IPS DF 6.9 (cell line): Measurements from ENCODE around the gene COL4A3.

Experiments used
- DNase-seq: peaks from one replicate; pipeline ENCODE4 v3.0.0-alpha.2; 2013; ENCODE audit warnings: low read depth, low spot score
- H3K27ac ChIP-seq: one replicate; pipeline ENCODE4 v1.5.1; 2013; ENCODE audit warnings: low read length, control low read depth
- H3K27me3 ChIP-seq: 2 replicates; pipeline ENCODE4 v1.6.1; 2013; ENCODE audit warnings: mild to moderate bottlenecking, low read length; ENCODE audit not compliant: control insufficient read depth, insufficient read depth
- H3K36me3 ChIP-seq: 2 replicates; pipeline ENCODE4 v1.6.1; 2013; ENCODE audit warnings: low read length; ENCODE audit not compliant: control insufficient read depth, insufficient read depth
- H3K4me1 ChIP-seq: 2 replicates; pipeline ENCODE4 v1.6.1; 2013; ENCODE audit warnings: low read length; ENCODE audit not compliant: control insufficient read depth, insufficient read depth
- H3K4me3 ChIP-seq: 2 replicates; pipeline ENCODE4 v1.5.1; 2013; ENCODE audit warnings: mild to moderate bottlenecking, low read length
- H3K9me3 ChIP-seq: 2 replicates; pipeline ENCODE4 v1.6.1; 2013; ENCODE audit warnings: low read length, inconsistent platforms; ENCODE audit not compliant: control insufficient read depth, insufficient read depth
- WGBS: extraction: QIAGEN DNeasy Blood & Tissue Kit; methylation state at CpG from one replicate; pipeline ENCODE4 v1.1.7; 2013; ENCODE audit warnings: mixed read lengths, missing lambda C conversion rate; ENCODE audit not compliant: insufficient read length, insufficient coverage; 5-methylcytosine and 5-hydroxymethylcytosine counted together

Gene COL4A3

DNA sequence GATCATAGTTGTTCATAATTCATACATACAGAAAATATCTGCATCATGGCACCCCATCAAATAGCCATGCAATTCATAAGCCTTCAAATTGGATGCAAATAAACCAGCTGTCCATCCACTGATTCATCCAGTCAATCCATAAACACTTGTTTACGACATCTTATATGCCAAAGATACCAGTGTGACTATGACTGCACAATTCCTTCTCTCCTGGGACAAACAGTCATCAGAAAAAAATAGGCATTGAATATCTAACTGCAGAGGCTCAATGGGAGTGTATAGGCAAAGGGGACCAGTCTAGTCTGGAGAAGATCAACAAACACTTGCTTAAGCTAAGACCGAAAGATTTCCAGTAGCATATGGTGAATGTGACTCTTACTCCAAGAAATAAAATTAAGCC, 70.0 kb downstream of the COL4A3 start:
- Histone ChIP-seq H3K27me3 (no peaks in the 10 kb centered on the region), H3K36me3 (no peaks in the 10 kb centered on the region), H3K27ac (no peak overlapping the region), H3K9me3 (no peaks in the 10 kb centered on the region), H3K4me1 (no peaks in the 10 kb centered on the region), H3K4me3 (no peak overlapping the region)
- no peak for DNase-seq
- no CpG with 5 or more reads among the region's 2 CpGs for WGBS

DNA sequence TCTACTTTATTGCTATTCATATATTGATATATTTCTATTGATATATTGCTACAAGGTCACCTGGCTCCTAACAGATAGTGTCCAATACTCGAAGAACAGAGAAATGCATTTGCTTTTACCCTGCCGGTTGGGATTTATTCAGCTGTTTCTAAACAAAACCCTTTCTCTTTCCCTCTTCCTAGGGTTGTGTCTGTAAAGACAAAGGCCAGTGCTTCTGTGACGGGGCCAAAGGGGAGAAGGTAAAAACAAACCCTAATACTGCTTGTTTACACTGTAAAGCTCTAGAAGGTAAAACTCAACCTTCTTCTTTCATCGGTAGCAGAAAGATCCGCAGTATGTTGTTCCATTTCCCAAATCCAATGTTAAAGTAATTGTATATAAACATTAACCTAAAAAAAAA, 73.4 kb downstream of the COL4A3 start:
- no CpG with 5 or more reads among the region's 5 CpGs for WGBS
- Histone ChIP-seq H3K27ac (no peak overlapping the region), H3K9me3 (no peaks in the 10 kb centered on the region), H3K4me3 (no peak overlapping the region), H3K4me1 (no peaks in the 10 kb centered on the region), H3K36me3 (no peaks in the 10 kb centered on the region), H3K27me3 (no peaks in the 10 kb centered on the region)
- no peak for DNase-seq

DNA sequence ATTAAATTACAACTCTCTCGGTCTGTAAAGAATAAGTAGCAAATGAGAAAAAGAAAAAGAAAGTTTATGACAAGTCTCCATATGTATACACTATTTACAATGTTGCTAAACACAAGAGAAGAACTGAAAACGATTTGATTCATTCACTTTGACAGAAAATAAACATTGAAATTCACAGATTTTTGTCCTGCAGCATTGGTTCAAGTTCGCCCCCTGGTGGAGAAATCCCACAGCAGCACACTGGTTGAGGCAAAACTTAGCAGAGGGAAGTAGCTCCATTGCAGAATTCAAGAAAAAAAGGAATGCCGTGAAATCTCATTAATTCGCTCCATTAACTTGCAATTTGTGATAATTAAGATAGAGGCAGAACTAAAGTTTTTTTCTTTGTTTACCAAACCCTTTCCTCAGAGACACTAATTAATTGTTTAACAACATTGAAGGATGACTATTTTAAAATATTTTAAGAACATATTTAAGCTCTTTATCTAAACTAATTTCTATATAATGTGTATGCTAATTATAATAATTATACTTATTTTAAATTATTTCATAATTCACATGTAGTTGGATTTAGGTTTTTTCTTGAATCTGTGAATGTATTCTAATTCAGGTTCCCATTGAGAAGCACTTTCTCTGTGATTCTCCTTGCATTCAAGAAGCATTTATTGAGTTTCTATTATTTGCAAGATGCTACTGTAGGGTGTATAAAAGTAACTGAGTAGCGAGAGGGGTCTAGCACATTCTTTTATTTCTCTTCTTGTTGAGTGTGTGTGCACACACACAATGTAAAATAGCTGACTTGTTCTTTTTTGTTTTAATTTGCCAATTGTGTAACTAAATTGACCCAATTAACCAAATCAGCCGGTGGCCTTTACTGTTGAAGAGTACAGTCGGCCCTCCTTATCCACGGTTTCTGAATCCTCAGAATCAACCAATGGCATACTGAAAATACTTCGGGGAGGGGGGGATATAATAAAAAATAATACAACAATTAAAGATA, 74.1 kb downstream of the COL4A3 start:
- Histone ChIP-seq H3K4me3 (no peak overlapping the region), H3K4me1 (no peaks in the 10 kb centered on the region), H3K27ac (no peak overlapping the region), H3K36me3 (no peaks in the 10 kb centered on the region), H3K27me3 (no peaks in the 10 kb centered on the region), H3K9me3 (no peaks in the 10 kb centered on the region)
- peak; percentile 45 for DNase-seq
- no CpG with 5 or more reads among the region's 10 CpGs for WGBS

- DNase-seq = no peak
- Histone ChIP-seq H3K27me3 (no peaks in the 10 kb centered on the region), H3K27ac (no peak overlapping the region), H3K9me3 (no peaks in the 10 kb centered on the region), H3K36me3 (no peaks in the 10 kb centered on the region), H3K4me1 (no peaks in the 10 kb centered on the region), H3K4me3 (no peak overlapping the region)
- no CpG with 5 or more reads among the region's 2 CpGs for whole genome bisulfite sequencing
Observed at GRCh38 chr2:227241005-227241404, 76.6 kb downstream of the COL4A3 start.

DNA sequence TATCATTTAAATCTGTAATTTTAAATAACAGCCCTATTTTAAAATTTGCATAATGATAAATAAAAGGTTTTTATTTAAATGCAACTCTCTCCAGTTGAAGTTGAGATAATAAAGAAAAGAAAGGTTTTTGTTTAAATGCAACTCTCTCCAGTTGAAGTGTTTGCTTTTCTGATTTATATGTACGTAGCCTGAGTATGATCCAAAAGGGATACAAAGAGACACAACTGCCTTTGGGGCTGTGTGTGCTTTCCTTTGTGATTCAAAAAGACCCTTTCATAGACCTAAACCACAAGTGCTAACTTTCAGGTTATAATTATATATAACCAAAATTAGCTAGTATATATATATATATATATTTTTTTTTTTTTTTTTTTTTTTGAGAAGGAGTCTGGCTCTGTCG, 84.5 kb downstream of the COL4A3 start:
- no peak for DNase-seq
- H3K4me3 ChIP-seq = no peak overlapping the region
- no peaks in the 10 kb centered on the region for H3K36me3 ChIP-seq
- no peaks in the 10 kb centered on the region for H3K27me3 ChIP-seq
- no peak overlapping the region for H3K27ac ChIP-seq
- no peaks in the 10 kb centered on the region for H3K9me3 ChIP-seq
- no CpG with 5 or more reads among the region's 2 CpGs for WGBS
- H3K4me1 ChIP-seq = no peaks in the 10 kb centered on the region

DNA sequence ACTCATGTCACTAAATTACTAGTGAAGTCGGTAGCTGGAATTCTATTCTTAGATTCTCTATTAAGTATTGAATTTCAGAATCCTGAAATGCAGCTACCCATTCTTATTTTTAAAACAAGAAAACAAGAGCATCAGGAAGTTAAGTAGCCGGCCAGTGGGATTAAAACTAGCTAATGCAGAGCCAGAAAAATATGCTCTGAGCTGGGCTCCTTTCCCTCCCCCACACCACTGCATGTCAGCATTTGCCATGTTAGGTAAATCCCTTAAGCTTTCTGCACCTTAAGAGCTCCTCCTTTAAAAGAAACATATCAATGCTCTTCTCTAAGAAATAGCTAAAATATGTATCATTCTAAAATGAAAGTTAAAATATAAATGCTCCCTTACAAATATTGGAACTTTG, 88.4 kb downstream of the COL4A3 start:
- DNase-seq = no peak
- Histone ChIP-seq H3K27me3 (no peaks in the 10 kb centered on the region), H3K4me1 (no peaks in the 10 kb centered on the region), H3K9me3 (no peaks in the 10 kb centered on the region), H3K4me3 (no peak overlapping the region), H3K27ac (no peak overlapping the region), H3K36me3 (no peaks in the 10 kb centered on the region)
- WGBS = no CpG with 5 or more reads among the region's 2 CpGs

GRCh38 chr2:227256605-227257004, 92.2 kb downstream of the COL4A3 start:
- no peak overlapping the region for H3K4me3 ChIP-seq
- H3K27ac ChIP-seq = no peak overlapping the region
- H3K4me1 ChIP-seq = no peaks in the 10 kb centered on the region
- H3K36me3 ChIP-seq = no peaks in the 10 kb centered on the region
- DNase-seq = no peak
- H3K27me3 ChIP-seq = no peaks in the 10 kb centered on the region
- H3K9me3 ChIP-seq = no peaks in the 10 kb centered on the region

GRCh38 chr2:227257820-227258219, 93.4 kb downstream of the COL4A3 start:
- no CpG with 5 or more reads among the region's 5 CpGs for WGBS
- no peak for DNase-seq
- Histone ChIP-seq H3K27ac (no peak overlapping the region), H3K4me1 (no peaks in the 10 kb centered on the region), H3K4me3 (no peak overlapping the region), H3K9me3 (no peaks in the 10 kb centered on the region), H3K27me3 (no peaks in the 10 kb centered on the region), H3K36me3 (no peaks in the 10 kb centered on the region)

GRCh38 chr2:227260041-227260440, 95.6 kb downstream of the COL4A3 start:
- Histone ChIP-seq H3K27me3 (no peaks in the 10 kb centered on the region), H3K36me3 (no peaks in the 10 kb centered on the region), H3K27ac (no peak overlapping the region), H3K9me3 (no peaks in the 10 kb centered on the region), H3K4me1 (no peaks in the 10 kb centered on the region), H3K4me3 (no peak overlapping the region)
- DNase-seq = no peak
- no CpG with 5 or more reads among the region's 5 CpGs for WGBS

- Histone ChIP-seq H3K27ac (no peak overlapping the region), H3K4me3 (no peak overlapping the region), H3K27me3 (no peaks in the 10 kb centered on the region), H3K4me1 (no peaks in the 10 kb centered on the region), H3K9me3 (no peaks in the 10 kb centered on the region), H3K36me3 (no peaks in the 10 kb centered on the region)
- no peak for DNase-seq
- no CpG with 5 or more reads among the region's 10 CpGs for WGBS
Observed at GRCh38 chr2:227267410-227268115, 103.1 kb downstream of the COL4A3 start.
